ENCODE data around the gene NKX2-8.

Gene NKX2-8

GRCh38 chr14:36582011-36582873, at the start of gene NKX2-8:
TSS of gene NKX2-8 (minus strand) at chr14:36582614. CDS start at chr14:36582389, 225 bp downstream.
- DNase-seq, result no peak

GRCh38 chr14:36627981-36628380, 45.6 kb upstream of the NKX2-8 start:
- DNase-seq, result no peak

- DNase-seq, result no peak
These were observed 43.7 kb upstream of the NKX2-8 start for GRCh38 chr14:36626151-36626550.

DNA sequence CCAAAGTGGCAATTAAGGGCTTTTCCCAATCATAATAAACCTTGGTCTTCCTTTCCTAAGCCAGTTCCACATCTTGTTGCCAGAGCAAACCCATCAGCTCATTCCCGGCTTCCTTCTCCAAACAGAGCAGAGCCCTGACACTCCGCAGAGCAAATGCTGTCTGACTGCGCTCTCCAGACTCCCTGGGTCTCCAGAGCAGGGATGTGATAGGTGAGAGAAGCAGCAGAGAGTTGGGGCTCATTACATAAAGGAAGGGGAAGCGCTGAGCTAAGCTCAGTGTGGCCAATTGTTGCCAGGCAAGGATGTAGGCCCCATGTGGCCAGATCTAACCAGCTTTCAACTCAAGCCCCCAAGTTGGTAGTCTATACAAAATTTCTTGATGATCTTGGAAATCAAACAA, 43.0 kb upstream of the NKX2-8 start:
- no peak for DNase-seq

DNA sequence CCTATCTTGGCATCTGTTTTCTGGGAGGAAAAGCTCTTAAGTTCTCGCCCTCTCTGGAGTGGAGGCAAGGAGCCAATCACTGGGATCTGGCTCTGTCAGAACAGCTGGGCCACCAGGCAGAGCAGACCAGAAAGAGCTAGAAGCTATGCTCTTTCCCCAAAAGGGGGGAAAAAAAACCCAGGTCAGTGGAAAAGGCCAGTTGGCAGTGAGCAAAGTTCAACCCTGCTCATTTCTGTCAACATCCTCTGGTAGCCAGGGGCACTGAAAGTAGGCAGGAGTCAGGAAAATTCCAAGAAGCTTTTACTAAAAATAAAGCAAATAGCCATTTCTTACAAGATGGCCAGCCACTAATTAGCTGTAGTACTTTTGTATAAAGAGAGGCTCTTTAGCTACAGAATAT, 42.6 kb upstream of the NKX2-8 start:
- DNase-seq, result no peak

DNA sequence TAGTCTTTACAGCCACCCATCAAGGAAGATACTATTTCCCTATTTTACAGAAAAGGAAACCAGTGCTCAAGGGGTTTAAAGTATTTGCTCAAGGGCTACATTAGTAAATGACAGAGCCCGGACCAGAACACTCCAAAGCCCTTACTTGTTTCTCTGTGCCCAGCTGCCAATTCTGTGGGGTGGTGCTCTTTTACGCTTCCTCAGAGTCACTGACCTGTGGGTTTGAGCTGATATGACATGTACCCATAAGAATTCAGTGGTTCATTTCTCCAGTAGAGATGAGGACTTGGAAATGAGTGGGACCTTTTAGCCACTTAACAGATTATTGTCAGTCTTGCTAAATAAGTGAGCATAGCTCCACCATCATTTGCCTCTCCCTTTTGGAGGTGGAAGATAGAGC, 37.4 kb upstream of the NKX2-8 start:
- no peak for DNase-seq

DNA sequence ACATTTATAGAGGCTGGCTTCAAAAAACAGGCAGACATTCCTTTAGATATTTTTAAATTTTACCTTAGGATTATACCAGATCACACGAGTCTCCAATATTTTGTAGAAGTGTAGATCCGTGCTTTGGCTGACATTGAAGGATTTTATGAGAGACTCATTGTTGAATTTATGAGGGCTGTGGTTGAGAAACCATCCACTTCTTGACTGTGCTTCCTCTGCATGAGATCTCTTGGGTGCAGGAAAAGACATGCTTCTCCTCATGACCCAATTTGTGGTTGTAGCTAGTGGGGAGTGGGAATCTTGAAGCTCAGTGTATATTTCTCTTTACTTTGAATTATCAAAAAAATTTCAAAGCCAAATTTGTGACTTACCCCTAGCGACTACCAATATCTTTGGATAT, 36.7 kb upstream of the NKX2-8 start:
- DNase-seq, result no peak

GRCh38 chr14:36618641-36619040, 36.2 kb upstream of the NKX2-8 start:
- no peak for DNase-seq

- no peak for DNase-seq
These were observed 35.4 kb upstream of the NKX2-8 start for GRCh38 chr14:36617824-36618223.

- no peak for DNase-seq
These were observed 23.1 kb upstream of the NKX2-8 start for GRCh38 chr14:36605506-36605857.

GRCh38 chr14:36604757-36605505, 22.5 kb upstream of the NKX2-8 start:
- peak; percentile 13 for DNase-seq

DNA sequence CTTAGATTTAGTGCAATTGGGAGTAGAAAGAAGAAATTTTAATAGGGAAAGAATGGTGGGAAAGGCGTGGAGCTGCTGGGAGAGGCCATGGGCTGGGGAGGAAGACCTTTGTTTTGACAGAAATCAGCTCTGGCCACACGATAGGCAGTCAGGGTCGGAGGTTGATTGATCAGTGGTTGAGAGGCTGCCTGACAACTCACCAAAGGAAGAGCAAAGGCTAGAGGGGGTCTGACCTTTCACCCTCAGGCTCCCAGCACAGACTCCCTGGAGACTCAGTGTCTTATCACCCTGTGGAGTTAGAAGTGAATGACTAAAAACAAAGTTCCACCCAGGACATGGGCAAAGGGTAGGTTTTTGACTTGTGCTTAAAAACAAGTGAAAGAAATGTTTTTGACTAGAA, 18.0 kb upstream of the NKX2-8 start:
- no peak for DNase-seq

GRCh38 chr14:36591482-36591881, 9.1 kb upstream of the NKX2-8 start:
- no peak for DNase-seq

- no peak for DNase-seq
These were observed 6.4 kb upstream of the NKX2-8 start for GRCh38 chr14:36588788-36589187.

GRCh38 chr14:36588119-36588518, 5.7 kb upstream of the NKX2-8 start:
- DNase-seq, result no peak

- no peak for DNase-seq
These were observed 2.7 kb upstream of the NKX2-8 start for GRCh38 chr14:36585100-36585499.

GRCh38 chr14:36583893-36584811, 1.7 kb upstream of the NKX2-8 start:
- no peak for DNase-seq

- DNase-seq, result no peak
These were observed 953 bp upstream of the NKX2-8 start for GRCh38 chr14:36583242-36583892.

DNA sequence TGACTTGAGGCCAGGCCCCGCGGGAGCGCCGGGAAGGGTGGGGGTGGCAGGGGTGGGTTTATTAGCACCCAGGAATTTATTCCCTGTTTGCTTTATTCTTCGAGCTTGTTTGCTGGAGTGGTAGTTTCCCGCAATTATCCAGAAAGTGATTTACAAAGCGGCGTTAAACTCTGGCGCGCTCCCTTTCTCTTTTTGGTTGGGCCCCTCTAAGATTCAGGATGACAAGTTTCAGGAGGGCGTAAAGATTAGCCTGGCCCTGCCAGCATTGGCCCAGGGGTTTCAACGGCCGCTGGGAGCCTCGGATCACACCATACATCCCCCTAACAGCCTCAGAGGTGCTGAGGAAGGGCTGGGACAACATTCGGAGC, 444 bp upstream of the NKX2-8 start:
- DNase-seq, result no peak

DNA sequence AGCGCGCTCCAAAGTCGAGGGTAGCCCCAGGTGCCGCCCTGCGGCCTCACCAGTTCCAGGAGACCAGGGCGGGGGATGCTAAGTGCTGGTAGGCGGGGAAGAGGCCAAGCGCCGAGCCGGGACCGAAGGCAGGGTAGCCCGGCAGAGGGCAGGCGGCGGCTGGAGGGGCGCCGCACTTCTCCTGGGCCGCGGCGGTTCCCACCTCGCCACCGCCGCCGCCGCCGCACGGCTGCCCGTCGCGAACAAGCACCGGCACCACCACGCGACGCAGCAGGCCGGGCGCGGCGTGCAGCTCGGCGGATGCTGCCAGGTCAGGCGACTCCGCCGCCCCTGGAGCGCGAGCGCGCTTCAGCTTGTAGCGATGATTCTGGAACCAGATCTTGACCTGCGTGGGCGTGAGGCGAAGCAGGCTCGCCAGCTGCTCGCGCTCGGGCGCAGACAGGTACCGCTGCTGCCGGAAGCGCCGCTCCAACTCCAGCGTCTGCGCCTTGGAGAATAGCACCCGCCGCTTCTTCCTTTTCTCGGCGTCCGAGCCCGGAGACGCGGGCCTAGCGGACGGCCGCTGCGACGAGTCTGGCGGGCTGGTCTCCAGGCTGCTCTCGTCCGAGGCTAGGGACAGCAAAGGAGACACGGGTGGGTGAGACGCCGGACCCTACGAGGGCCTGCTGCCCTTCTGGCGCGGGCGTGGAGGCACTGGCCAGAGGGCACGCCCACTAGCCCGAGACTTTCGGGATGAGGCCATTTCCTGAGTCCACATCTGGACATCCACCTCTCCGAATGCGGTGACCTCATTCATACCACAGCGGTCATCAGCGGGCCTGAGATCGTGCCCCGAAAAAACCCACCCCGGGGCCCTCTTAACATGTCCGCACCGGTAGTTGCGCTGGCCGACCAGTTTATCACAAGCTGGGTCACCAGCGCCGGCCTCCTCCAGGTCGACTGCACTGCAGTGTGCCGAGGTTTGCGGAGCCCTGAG, 1.3 kb downstream of the NKX2-8 start:
- no peak for DNase-seq

DNA sequence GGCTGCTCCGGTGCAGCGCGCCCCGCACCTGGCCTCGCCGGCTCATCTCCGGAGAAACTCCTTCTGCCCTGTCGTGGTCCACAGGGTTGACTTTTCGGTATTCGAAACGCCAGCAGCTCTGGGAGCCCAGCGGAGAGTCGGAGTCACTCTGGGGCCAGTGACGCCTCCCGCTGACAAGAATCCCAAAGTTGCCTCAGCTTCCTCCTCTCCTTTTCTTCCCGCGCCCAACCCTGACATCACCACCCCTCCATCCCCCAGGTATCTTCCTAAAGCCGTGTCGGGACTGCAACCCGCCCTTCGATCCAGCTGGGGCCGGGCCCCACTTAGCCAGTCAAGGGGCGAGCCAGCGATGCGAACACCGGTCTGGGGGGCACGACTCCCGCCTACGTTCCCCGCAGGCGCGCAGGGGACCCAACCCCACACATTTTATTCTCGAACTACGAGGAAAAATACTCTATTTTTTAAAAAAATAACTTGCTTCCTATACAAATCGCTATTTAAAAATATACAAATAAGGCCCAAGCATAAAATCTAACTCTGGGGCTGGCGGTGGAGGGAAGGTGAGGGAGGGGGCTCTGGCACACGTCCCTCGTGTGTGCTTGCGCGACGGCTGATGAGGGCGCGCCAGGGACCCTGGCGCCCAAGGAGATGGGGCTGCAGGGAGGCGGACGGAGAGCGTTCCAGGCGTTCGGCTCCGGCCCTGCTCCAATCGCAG, 2.1 kb downstream of the NKX2-8 start:
- DNase-seq, result no peak

Data from GF-D8 (cell line).